NT2/D1 (cell line): ENCODE results near the gene ANO7.
"Not testable (repeated sequence)": the region's sequence is repeated elsewhere in the genome, so short reads cannot be mapped to it uniquely, and the experiment has no call there.

Experiments
- DNase-seq: peaks from one replicate; pipeline ENCODE4 v3.0.0-alpha.2; 2011; ENCODE audit warnings: low read depth, low spot score
- H3K27me3 ChIP-seq: 2 replicates; pipeline ENCODE4 v1.6.0; 2011; ENCODE audit warnings: mild to moderate bottlenecking; ENCODE audit not compliant: insufficient read length, insufficient read depth
- H3K36me3 ChIP-seq: 2 replicates; pipeline ENCODE4 v1.6.1; 2011; ENCODE audit warnings: mild to moderate bottlenecking, low read length, mixed read lengths; ENCODE audit not compliant: insufficient read depth, insufficient read length
- H3K4me1 ChIP-seq: 2 replicates; pipeline ENCODE4 v1.5.1; 2011; ENCODE audit not compliant: insufficient read depth, insufficient read length
- H3K4me3 ChIP-seq: 2 replicates; pipeline ENCODE4 v1.5.1; 2011; ENCODE audit warnings: low read depth; ENCODE audit not compliant: insufficient read length
- H3K9ac ChIP-seq: 2 replicates; pipeline ENCODE4 v1.6.0; 2011; ENCODE audit warnings: low read depth; ENCODE audit not compliant: insufficient read length
- H3K9me3 ChIP-seq: 2 replicates; pipeline ENCODE4 v1.5.1; 2011; ENCODE audit warnings: mild to moderate bottlenecking, low read length; ENCODE audit not compliant: insufficient read depth
- SUZ12 ChIP-seq: IDR thresholded peaks from 2 replicates; pipeline ENCODE4 v1.6.1; 2011; ENCODE audit not compliant: insufficient read length, insufficient read depth; ENCODE audit errors: extremely low read depth
- YY1 ChIP-seq: IDR thresholded peaks from 2 replicates; pipeline ENCODE4 v1.6.1; 2011; ENCODE audit not compliant: insufficient read length, insufficient read depth
- ZNF274 ChIP-seq: IDR thresholded peaks from 2 replicates; pipeline ENCODE4 v1.6.1; 2011; ENCODE audit warnings: mild to moderate bottlenecking, low read depth, low read length

ANO7 gene

DNA sequence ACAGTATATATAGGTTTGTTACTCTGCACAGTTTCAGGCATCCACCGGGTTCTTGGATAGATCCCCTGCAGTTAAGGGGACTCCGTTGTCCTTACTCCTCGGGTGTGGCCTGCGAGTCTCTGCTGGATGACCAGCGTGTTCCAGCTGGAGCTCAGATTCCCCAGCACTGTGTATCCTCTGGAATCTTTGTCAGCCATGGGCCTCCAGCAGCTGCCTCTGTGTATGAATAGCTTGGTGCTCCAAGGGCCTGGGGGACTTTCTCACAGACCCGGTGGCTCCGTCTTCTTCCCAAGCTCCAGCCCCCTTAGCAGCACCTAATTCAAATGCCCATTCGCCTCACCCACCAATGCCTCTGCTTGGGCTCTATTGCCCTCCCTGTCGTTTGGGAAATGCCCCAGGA is 6.3 kb downstream of the ANO7 start:
- Histone ChIP-seq H3K9me3 (no peaks in the 10 kb centered on the region), H3K36me3 (no peaks in the 10 kb centered on the region), H3K4me1 (peaks cover 13% of the 10 kb centered on the region), H3K27me3 (no peaks in the 10 kb centered on the region), H3K4me3 (no peak overlapping the region), H3K9ac (no peak overlapping the region)
- TF ChIP-seq ZNF274 (no peak), SUZ12 (no peak), YY1 (no peak)
- no peak for DNase-seq

DNA sequence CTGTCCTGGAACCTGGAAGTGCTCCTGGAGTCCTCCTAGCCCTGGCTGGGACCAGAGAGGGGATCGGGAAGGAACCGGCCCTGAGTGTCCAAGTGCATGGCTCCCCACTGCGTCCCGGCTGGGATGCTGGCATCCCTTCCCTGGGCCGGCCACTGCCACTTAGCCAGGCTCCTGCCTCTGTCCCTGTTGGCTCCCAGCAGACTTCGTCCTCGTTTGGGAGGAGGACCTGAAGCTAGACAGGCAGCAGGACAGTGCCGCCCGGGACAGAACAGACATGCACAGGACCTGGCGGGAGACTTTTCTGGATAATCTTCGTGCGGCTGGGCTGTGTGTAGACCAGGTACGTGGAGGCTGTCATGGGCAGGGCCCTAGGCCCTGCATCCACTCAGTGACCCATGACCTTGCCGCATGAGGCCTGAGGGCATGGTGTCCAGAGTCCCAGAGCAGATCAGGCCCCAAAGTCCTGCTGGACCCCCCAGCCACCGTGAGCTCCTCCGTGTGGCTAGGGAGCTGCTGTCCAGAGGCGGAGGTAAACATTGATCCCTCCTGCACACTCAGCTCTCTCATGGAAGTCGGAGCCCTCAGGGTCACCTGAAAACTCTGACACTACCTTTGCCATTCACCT is 7.1 kb downstream of the ANO7 start:
- H3K9me3 ChIP-seq: no peaks in the 10 kb centered on the region
- no peak for DNase-seq
- no peak overlapping the region for H3K9ac ChIP-seq
- peaks cover 19% of the 10 kb centered on the region for H3K4me1 ChIP-seq
- no peak for TF ChIP-seq SUZ12
- TF ChIP-seq YY1: no peak
- TF ChIP-seq ZNF274: no peak
- H3K36me3 ChIP-seq: no peaks in the 10 kb centered on the region
- no peaks in the 10 kb centered on the region for H3K27me3 ChIP-seq
- H3K4me3 ChIP-seq: no peak overlapping the region

DNA sequence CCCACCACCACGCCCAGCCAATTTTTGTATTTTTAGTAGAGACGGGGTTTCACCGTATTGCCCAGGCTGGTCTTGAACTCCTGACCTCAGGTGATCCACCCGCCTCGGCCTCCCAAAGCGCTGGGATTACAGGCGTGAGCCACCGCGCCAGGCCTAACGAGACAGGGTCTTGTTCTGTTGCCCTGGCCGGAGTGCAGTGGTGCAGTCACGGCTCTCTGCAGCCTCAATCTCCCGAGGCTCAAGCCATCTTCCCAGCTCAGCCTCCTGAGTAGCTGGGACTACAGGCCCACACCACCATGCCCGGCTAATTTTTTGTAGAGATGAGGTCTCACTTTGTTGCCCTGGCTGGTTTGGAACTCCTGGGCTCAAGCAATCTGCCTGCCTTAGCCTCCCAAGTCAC is 8.8 kb downstream of the ANO7 start:
- not testable (repeated sequence) for H3K9ac ChIP-seq, H3K4me3 ChIP-seq, H3K36me3 ChIP-seq, H3K27me3 ChIP-seq, DNase-seq, H3K9me3 ChIP-seq
- H3K4me1 ChIP-seq: peaks cover 25% of the 10 kb centered on the region

DNA sequence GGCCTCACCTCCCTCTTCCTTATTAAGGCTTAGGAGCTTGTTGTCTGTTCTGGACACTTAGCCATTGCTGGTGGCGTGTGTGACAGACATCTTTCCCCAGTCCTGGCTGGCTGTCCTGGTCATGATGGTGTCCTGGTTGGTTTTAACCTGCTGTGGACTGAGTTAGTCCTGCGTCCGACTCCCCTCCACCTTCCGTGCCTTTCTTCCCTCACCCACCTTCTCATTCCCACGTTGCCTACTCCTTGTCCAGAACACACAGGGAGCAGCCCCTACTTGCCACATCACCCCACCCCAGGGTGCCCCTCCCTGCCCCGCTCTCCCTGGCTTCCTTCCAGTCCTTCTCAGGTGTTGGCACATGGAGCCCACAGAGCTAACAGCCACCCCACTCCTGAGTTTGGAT is 9.5 kb downstream of the ANO7 start:
- no peaks in the 10 kb centered on the region for H3K27me3 ChIP-seq
- no peak for DNase-seq

DNA sequence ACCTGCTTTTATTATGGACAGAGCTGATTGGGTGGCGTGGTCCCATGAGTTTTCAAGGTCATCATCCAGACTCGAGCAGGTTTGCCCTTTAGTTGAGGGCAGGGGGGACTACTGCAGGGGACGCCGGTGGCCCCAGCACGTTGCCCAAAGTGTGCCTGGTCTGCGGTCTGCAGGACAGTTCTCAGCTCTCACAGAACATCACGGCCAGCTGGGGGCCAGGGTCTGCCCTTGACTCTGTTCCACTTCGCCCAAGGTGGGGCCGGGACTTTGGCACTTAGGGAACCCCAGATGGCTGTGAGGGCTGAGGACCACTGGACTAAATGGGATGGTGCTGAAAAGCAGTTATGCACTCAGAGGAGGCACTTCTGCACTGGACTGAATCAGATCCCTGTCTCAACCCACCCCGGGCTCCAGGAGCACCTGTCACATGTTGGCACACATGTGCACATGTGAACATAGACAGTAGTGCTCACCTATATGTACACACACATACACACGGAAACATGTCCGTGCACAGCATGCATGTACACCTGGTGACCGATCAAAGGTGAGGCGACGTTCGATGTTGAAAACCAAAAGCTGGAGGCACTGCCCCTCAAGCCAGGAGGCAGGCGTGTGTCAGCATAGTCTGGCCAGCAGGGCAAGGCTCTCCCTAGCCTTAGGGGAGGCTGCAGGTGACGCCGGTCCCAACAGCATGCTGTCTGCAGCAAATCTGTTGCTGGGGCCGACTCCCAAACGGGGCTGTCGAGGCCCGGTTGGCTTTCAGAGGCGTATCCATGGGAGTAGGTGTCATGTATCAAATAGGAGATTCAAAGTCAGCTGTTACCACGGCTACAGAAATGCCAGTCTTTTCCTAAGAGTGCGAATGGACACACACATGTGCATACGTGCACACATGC is 10.2 kb downstream of the ANO7 start:
- Histone ChIP-seq H3K4me1 (peaks cover 25% of the 10 kb centered on the region), H3K4me3 (no peak overlapping the region), H3K36me3 (no peaks in the 10 kb centered on the region), H3K9me3 (no peaks in the 10 kb centered on the region), H3K9ac (no peak overlapping the region), H3K27me3 (no peaks in the 10 kb centered on the region)
- TF ChIP-seq SUZ12 (no peak), ZNF274 (no peak), YY1 (no peak)
- DNase-seq: no peak

More for the DNA sequence above, 9.5 kb downstream of the ANO7 start:
- no peaks in the 10 kb centered on the region for H3K36me3 ChIP-seq
- no peak for TF ChIP-seq SUZ12
- no peak for TF ChIP-seq YY1
- peaks cover 25% of the 10 kb centered on the region for H3K4me1 ChIP-seq
- H3K9me3 ChIP-seq: no peaks in the 10 kb centered on the region
- H3K4me3 ChIP-seq: no peak overlapping the region
- no peak overlapping the region for H3K9ac ChIP-seq

DNA sequence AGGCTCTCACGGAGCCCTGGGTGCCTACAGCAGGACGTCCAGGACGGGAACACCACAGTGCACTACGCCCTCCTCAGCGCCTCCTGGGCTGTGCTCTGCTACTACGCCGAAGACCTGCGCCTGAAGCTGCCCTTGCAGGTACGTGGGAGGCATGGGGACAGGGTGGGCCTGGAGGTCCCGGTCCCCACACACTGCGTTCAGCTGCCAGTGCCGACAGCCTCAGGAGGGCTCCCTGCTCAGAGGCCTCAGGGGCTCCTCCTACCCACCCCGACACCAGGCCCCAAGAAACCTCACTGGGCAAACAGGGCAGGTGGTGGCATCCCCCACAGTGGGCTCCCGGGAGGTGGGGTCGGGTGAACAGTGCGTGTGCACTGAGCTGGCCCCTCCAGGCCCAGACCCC is 10.8 kb downstream of the ANO7 start:
- H3K4me1 ChIP-seq: peaks cover 28% of the 10 kb centered on the region
- no peaks in the 10 kb centered on the region for H3K27me3 ChIP-seq
- no peaks in the 10 kb centered on the region for H3K36me3 ChIP-seq
- H3K9ac ChIP-seq: peak overlapping the region; percentile 1
- no peak for TF ChIP-seq SUZ12
- no peak for TF ChIP-seq ZNF274
- no peak for TF ChIP-seq YY1
- H3K4me3 ChIP-seq: no peak overlapping the region
- no peaks in the 10 kb centered on the region for H3K9me3 ChIP-seq
- DNase-seq: no peak

DNA sequence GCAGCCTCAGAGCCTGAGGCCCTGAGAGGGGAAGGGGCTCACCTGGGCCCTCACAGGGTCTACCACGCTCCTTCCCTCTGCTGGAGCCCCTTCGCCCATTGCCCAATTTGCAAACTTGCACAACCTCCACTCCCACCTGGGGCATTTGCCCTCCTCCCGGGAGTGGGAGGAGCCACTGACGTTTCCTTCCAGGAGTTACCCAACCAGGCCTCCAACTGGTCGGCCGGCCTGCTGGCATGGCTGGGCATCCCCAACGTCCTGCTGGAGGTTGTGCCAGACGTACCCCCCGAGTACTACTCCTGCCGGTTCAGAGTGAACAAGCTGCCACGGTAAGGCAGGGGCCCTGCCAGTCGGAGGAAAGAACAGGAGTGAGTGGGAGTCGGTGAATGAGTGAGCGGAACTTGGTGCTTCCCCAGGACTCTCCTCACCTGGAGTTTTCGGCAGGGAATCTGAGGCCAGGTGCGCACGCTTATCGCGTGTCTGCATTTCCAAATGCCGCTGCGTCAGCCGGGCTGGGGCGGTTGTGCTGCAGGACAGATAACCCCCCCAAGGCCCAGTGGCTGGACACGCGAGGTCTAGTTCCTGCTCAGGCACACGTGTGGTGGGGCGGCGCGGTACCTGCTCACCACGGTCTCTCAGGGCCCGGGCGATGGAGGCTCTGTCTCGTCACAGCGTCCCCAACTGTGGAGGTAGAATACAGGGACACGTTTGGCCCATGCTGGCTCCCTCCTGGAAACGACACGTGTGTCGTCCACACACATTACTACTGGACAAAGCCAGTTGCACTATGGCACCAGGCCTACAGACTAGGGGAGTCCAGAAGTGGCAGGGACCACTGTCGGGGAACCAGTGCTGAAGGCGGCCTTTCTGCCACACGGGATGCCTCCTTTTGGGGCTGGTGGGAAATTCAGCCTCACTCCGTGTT is 11.7 kb downstream of the ANO7 start:
- no peaks in the 10 kb centered on the region for H3K36me3 ChIP-seq
- DNase-seq: no peak
- TF ChIP-seq ZNF274 (no peak), YY1 (no peak), SUZ12 (no peak)
- peaks cover 30% of the 10 kb centered on the region for H3K4me1 ChIP-seq
- H3K9me3 ChIP-seq: no peaks in the 10 kb centered on the region
- H3K9ac ChIP-seq: no peak overlapping the region
- H3K27me3 ChIP-seq: no peaks in the 10 kb centered on the region
- H3K4me3 ChIP-seq: no peak overlapping the region
